HUES6 (cell line): ENCODE measurements around the gene CSPG4.
"Not testable (repeated sequence)": the region's sequence is repeated elsewhere in the genome, so short reads cannot be mapped to it uniquely, and the experiment has no call there.

ENCODE experiments used
- H3K27ac ChIP-seq: 2 replicates; pipeline ENCODE4 v1.7.0; 2013; ENCODE audit warnings: low read depth, mild to moderate bottlenecking, low read length, inconsistent platforms
- H3K27me3 ChIP-seq: 2 replicates; pipeline ENCODE4 v1.6.1; 2013; ENCODE audit warnings: low read length; ENCODE audit not compliant: control insufficient read depth, insufficient read depth
- H3K36me3 ChIP-seq: 2 replicates; pipeline ENCODE4 v1.6.1; 2013; ENCODE audit warnings: low read length; ENCODE audit not compliant: control insufficient read depth, insufficient read depth
- H3K4me1 ChIP-seq: 2 replicates; pipeline ENCODE4 v1.6.1; 2013; ENCODE audit warnings: low read length; ENCODE audit not compliant: control insufficient read depth, insufficient read depth
- H3K4me3 ChIP-seq: 2 replicates; pipeline ENCODE4 v1.5.1; 2013; ENCODE audit warnings: low read depth, low read length
- H3K9ac ChIP-seq: one replicate; pipeline ENCODE4 v1.6.1; 2013; ENCODE audit warnings: mild to moderate bottlenecking, low read length
- H3K9me3 ChIP-seq: 2 replicates; pipeline ENCODE4 v1.6.1; 2013; ENCODE audit warnings: low read depth, low read length; ENCODE audit not compliant: control insufficient read depth, insufficient read depth

Gene CSPG4

GRCh38 chr15:75721480-75721922 lies 8.9 kb upstream of the CSPG4 start:
- H3K4me1 ChIP-seq, result peaks cover 9% of the 10 kb centered on the region; the same call in 1 of the 2 replicates
- no peaks in the 10 kb centered on the region for H3K9me3 ChIP-seq
- no peak overlapping the region for H3K27ac ChIP-seq
- H3K27me3 ChIP-seq, result peaks cover 6% of the 10 kb centered on the region; the same call in 1 of the 2 replicates
- no peak overlapping the region for H3K9ac ChIP-seq
- H3K36me3 ChIP-seq, result no peaks in the 10 kb centered on the region
- no peak overlapping the region for H3K4me3 ChIP-seq

GRCh38 chr15:75720787-75721479 lies 8.3 kb upstream of the CSPG4 start:
- Histone ChIP-seq H3K4me3 (no peak overlapping the region), H3K4me1 (peaks cover 9% of the 10 kb centered on the region; the same call in 1 of the 2 replicates), H3K9ac (no peak overlapping the region), H3K36me3 (no peaks in the 10 kb centered on the region), H3K9me3 (no peaks in the 10 kb centered on the region), H3K27me3 (peaks cover 6% of the 10 kb centered on the region; the same call in 1 of the 2 replicates), H3K27ac (no peak overlapping the region)

- Histone ChIP-seq H3K9me3 (no peaks in the 10 kb centered on the region), H3K9ac (no peak overlapping the region), H3K4me3 (no peak overlapping the region), H3K36me3 (no peaks in the 10 kb centered on the region), H3K4me1 (peaks cover 9% of the 10 kb centered on the region; the same call in 1 of the 2 replicates), H3K27me3 (peaks cover 6% of the 10 kb centered on the region; the same call in 1 of the 2 replicates), H3K27ac (no peak overlapping the region)
Measured at GRCh38 chr15:75720297-75720696, 7.6 kb upstream of the CSPG4 start.

GRCh38 chr15:75718328-75718727 lies 5.7 kb upstream of the CSPG4 start:
- Histone ChIP-seq H3K27me3 (peaks cover 11% of the 10 kb centered on the region; the same call in 1 of the 2 replicates), H3K36me3 (no peaks in the 10 kb centered on the region), H3K9ac (no peak overlapping the region), H3K27ac (no peak overlapping the region), H3K4me1 (peaks cover 7% of the 10 kb centered on the region), H3K4me3 (no peak overlapping the region), H3K9me3 (no peaks in the 10 kb centered on the region)

GRCh38 chr15:75717001-75717400 lies 4.4 kb upstream of the CSPG4 start:
- Histone ChIP-seq H3K27me3 (peaks cover 16% of the 10 kb centered on the region), H3K4me1 (peaks cover 14% of the 10 kb centered on the region)
- H3K9me3 ChIP-seq, H3K36me3 ChIP-seq, H3K27ac ChIP-seq, H3K9ac ChIP-seq, H3K4me3 ChIP-seq: not testable (repeated sequence)

- not testable (repeated sequence) for H3K36me3 ChIP-seq, H3K9ac ChIP-seq, H3K4me3 ChIP-seq, H3K9me3 ChIP-seq, H3K27ac ChIP-seq
- Histone ChIP-seq H3K27me3 (peaks cover 13% of the 10 kb centered on the region), H3K4me1 (peaks cover 14% of the 10 kb centered on the region)
Measured at GRCh38 chr15:75716249-75716950, 3.8 kb upstream of the CSPG4 start.

GRCh38 chr15:75715312-75715832 lies 2.7 kb upstream of the CSPG4 start:
- Histone ChIP-seq H3K4me1 (peaks cover 14% of the 10 kb centered on the region), H3K27me3 (peaks cover 13% of the 10 kb centered on the region)
- not testable (repeated sequence) for H3K9me3 ChIP-seq, H3K9ac ChIP-seq, H3K27ac ChIP-seq, H3K36me3 ChIP-seq, H3K4me3 ChIP-seq

GRCh38 chr15:75714195-75714594 lies 1.5 kb upstream of the CSPG4 start:
- no peak overlapping the region for H3K27ac ChIP-seq
- no peaks in the 10 kb centered on the region for H3K36me3 ChIP-seq
- no peaks in the 10 kb centered on the region for H3K9me3 ChIP-seq
- peaks cover 14% of the 10 kb centered on the region for H3K4me1 ChIP-seq
- peaks cover 13% of the 10 kb centered on the region for H3K27me3 ChIP-seq
- H3K4me3 ChIP-seq, result no peak overlapping the region
- H3K9ac ChIP-seq, result no peak overlapping the region

- Histone ChIP-seq H3K9ac (no peak overlapping the region), H3K4me3 (peak overlapping the region; percentile 65), H3K27ac (no peak overlapping the region)
Measured at GRCh38 chr15:75713338-75713895, 769 bp upstream of the CSPG4 start.

GRCh38 chr15:75711495-75711894 lies 1.2 kb downstream of the CSPG4 start:
- H3K9me3 ChIP-seq, H3K9ac ChIP-seq, H3K36me3 ChIP-seq, H3K4me3 ChIP-seq, H3K27me3 ChIP-seq, H3K27ac ChIP-seq: not testable (repeated sequence)
- H3K4me1 ChIP-seq, result peaks cover 14% of the 10 kb centered on the region

More at GRCh38 chr15:75713338-75713895, 769 bp upstream of the CSPG4 start:
- peaks cover 11% of the 10 kb centered on the region for H3K27me3 ChIP-seq
- H3K36me3 ChIP-seq, result no peaks in the 10 kb centered on the region
- no peaks in the 10 kb centered on the region for H3K9me3 ChIP-seq
- H3K4me1 ChIP-seq, result peaks cover 14% of the 10 kb centered on the region

- peaks cover 14% of the 10 kb centered on the region for H3K4me1 ChIP-seq
- H3K4me3 ChIP-seq, H3K27me3 ChIP-seq, H3K27ac ChIP-seq, H3K9ac ChIP-seq, H3K9me3 ChIP-seq, H3K36me3 ChIP-seq: not testable (repeated sequence)
Measured at GRCh38 chr15:75710874-75711273, 1.8 kb downstream of the CSPG4 start.
